ENCODE measurements around the gene DYNC1H1. TPM values are rescaled to one million over a fixed set of nuclear protein-coding genes. Genes with fewer than 3 reads are reported as not detected.

Gene DYNC1H1
- total and polyA plus RNA-seq, 2 of the 13 experiments (the other 11 are each of a cell fraction or from before 2014, with no cell fraction given), result 74.4 to 239 TPM

GRCh38 chr14:102055181-102055901 lies 91.0 kb downstream of the DYNC1H1 start:
- H3K36me3 ChIP-seq (replicated peaks in 1 of 2; ENCODE audit: control insufficient read depth in 1 of 2, insufficient read depth in 2 of 2, low read length in 2 of 2), result peaks cover 0 to 5% of the 10 kb centered on the region in 2 experiments; a peak in 4 of 5 replicates
- peak overlapping the region; percentile 52 for H3K4me2 ChIP-seq (ENCODE audit: low read depth, low read length)
- ChIA-PET POLR2A (interaction anchor here (1.3 to 1.7 kb wide), 2 partner anchors 9 to 41 kb away, joined by 3 to 5 read pairs; no protein-coding TSS in a partner anchor), CTCF (ENCODE audit: low intra/inter-chr PET ratio, low total read pairs) (no interaction called here)
- intact Hi-C loops (cut with micrococcal nuclease; ENCODE audit: unreplicated experiment) (no loop called here), in situ Hi-C loops (cut with HindIII; ENCODE audit: extremely low pct_ligation_motif_present, low pct_unique_long_range_greater_than_20kb) (no loop called here)
- ATAC-seq (peak; percentile 45), FAIRE-seq (no peak), DNase-seq (ENCODE audit: low spot score) (peak; percentile 18)
- H3K4me1 ChIP-seq (ENCODE audit: insufficient read depth, low read length), result peaks cover 35% of the 10 kb centered on the region
- H3K27ac ChIP-seq (ENCODE audit: extremely low read length, insufficient read depth, low read length), result no peak overlapping the region
- no peak for TF ChIP-seq ZNF562 (CRISPR knock-in tag; IDR thresholded peaks at IDR 0.05; ENCODE audit: borderline replicate concordance)
- TF ChIP-seq GABPB1 (CRISPR knock-in tag; IDR thresholded peaks at IDR 0.05), result no peak
- TF ChIP-seq ZNF687 (CRISPR knock-in tag; IDR thresholded peaks at IDR 0.05), result peak; percentile 22; the same call in 1 of the 2 replicates
- no peak for TF ChIP-seq CBX2 (IDR thresholded peaks at IDR 0.05; ENCODE audit: low read depth, low read length)
- no peak for TF ChIP-seq CBX2 (CRISPR knock-in tag; IDR thresholded peaks at IDR 0.05; ENCODE audit: low read depth)
- TF ChIP-seq ZBTB33 (CRISPR knock-in tag; IDR thresholded peaks at IDR 0.05), result 0 out of 2 replicates have a peak, but pooled peaks have one; percentile 18
- no peak overlapping the region; the same call in 1 of the 2 replicates for H3K9ac ChIP-seq (ENCODE audit: insufficient read depth, low read depth, low read length)
- BruUV-seq (replicated peaks), result no TSS peak
- no peak overlapping the region for H2AFZ ChIP-seq (ENCODE audit: low read length)
- no peaks in the 10 kb centered on the region for H3K9me3 ChIP-seq (ENCODE audit: low read length)
- no peaks in the 10 kb centered on the region for H3K79me2 ChIP-seq (ENCODE audit: insufficient read depth, low read length)
- no peaks in the 10 kb centered on the region; a peak in 2 of 5 replicates for H3K27me3 ChIP-seq (ENCODE audit: control insufficient read depth in 1 of 2, insufficient read depth in 2 of 2, low read length in 2 of 2)
- WGBS (ENCODE audit: low lambda C conversion rate), result 35% methylated on average over 21 of the region's 24 CpGs
- peak overlapping the region in 1 of 3 experiments; percentile 25; a peak in 2 of 6 replicates for H3K4me3 ChIP-seq (replicated peaks in 1 of 3; ENCODE audit: insufficient read depth in 1 of 3, low read depth in 2 of 3, low read length in 3 of 3)
- H4K20me1 ChIP-seq (ENCODE audit: insufficient read depth, low read length), result no peaks in the 10 kb centered on the region
